ENCODE data around the gene SCUBE3.
A peak's percentile ranks its signal among the peaks of the same experiment; 100 is the strongest.

The SCUBE3 gene

GRCh38 chr6:35295036-35295435 is 81.3 kb downstream of the SCUBE3 start:
- no peak overlapping the region for H3K27ac ChIP-seq (ENCODE audit: low read depth, low read length)
- no peaks in the 10 kb centered on the region for H3K9me2 ChIP-seq (replicated peaks; ENCODE audit: insufficient read depth, low read length)
- no peaks in the 10 kb centered on the region for H3K9me3 ChIP-seq (ENCODE audit: insufficient read depth, low read length)
- no peaks in the 10 kb centered on the region for H4K20me1 ChIP-seq (ENCODE audit: low read depth, low read length)
- no peak overlapping the region for H3K4me2 ChIP-seq (ENCODE audit: low read depth, low read length, poor library complexity, severe bottlenecking)
- no peaks in the 10 kb centered on the region for H3K36me3 ChIP-seq (ENCODE audit: low read length)
- H3K9ac ChIP-seq (ENCODE audit: low read length): no peak overlapping the region
- no peak overlapping the region for H3K4me3 ChIP-seq (ENCODE audit: insufficient read depth, low read length, poor library complexity, severe bottlenecking)
- TF ChIP-seq EZH2phosphoT487 (conservative IDR thresholded peaks at IDR 0.05; ENCODE audit: low read length): no peak
- TF ChIP-seq, protein P1, sequence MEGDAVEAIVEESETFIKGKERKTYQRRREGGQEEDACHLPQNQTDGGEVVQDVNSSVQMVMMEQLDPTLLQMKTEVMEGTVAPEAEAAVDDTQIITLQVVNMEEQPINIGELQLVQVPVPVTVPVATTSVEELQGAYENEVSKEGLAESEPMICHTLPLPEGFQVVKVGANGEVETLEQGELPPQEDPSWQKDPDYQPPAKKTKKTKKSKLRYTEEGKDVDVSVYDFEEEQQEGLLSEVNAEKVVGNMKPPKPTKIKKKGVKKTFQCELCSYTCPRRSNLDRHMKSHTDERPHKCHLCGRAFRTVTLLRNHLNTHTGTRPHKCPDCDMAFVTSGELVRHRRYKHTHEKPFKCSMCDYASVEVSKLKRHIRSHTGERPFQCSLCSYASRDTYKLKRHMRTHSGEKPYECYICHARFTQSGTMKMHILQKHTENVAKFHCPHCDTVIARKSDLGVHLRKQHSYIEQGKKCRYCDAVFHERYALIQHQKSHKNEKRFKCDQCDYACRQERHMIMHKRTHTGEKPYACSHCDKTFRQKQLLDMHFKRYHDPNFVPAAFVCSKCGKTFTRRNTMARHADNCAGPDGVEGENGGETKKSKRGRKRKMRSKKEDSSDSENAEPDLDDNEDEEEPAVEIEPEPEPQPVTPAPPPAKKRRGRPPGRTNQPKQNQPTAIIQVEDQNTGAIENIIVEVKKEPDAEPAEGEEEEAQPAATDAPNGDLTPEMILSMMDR (IDR thresholded peaks at IDR 0.05; ENCODE audit: insufficient read depth, low read length, poor library complexity, severe bottlenecking): no peak
- no peak overlapping the region for H2AFZ ChIP-seq (ENCODE audit: low read depth, low read length, severe bottlenecking)
- peaks cover 18% of the 10 kb centered on the region for H3K79me2 ChIP-seq (ENCODE audit: insufficient read depth, low read length)
- peaks cover 19% of the 10 kb centered on the region; the same call in 1 of the 2 replicates for H3F3A ChIP-seq (ENCODE audit: insufficient read depth)
- H3K27me3 ChIP-seq (ENCODE audit: low read length): no peaks in the 10 kb centered on the region

DNA sequence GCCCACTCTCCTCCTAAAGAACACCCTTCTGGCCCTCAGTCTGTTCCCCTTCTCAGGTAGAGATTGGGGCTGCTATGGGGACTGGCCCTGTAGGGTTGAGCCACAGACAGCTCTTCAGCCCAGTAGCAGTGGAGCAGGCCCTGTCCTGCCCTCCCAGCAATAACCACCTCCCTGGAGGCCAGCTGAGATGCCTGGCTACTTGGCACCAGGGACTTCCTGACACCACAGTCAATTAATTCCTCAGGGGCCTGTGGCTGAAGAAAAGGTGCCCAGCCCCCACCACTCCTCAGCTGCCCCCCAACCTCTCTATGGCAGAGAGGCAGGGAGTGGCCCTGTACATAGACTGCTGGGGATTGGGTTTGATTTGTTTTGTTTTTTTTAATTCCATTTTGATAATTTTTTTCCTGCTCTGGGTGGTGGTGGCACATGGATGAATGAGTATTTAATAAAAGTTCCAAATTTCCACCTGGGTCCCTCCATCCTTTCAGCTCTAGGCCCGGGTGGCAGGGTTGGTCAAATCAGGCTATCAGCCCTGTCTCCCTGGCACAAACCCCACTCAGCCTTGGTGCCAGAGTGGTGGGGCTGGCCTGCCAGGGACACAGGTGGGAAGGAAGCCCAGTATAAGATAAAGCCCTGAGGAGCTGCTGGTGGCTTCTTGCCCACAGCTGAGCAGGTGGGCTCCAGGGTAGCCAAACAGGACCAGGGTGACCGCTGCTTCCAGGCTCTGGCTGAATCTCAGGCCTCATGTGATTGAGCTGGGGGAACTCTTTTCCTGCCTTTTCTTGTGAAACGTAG is 82.0 kb downstream of the SCUBE3 start:
- H2AFZ ChIP-seq (ENCODE audit: low read depth, low read length, severe bottlenecking): no peak overlapping the region
- peaks cover 26% of the 10 kb centered on the region for H3F3A ChIP-seq (ENCODE audit: insufficient read depth)
- no peak overlapping the region for H3K27ac ChIP-seq (ENCODE audit: low read depth, low read length)
- TF ChIP-seq, protein P1 (IDR thresholded peaks at IDR 0.05; ENCODE audit: insufficient read depth, low read length, poor library complexity, severe bottlenecking): no peak
- TF ChIP-seq EZH2phosphoT487 (conservative IDR thresholded peaks at IDR 0.05; ENCODE audit: low read length): no peak
- H3K9me3 ChIP-seq (ENCODE audit: insufficient read depth, low read length): no peaks in the 10 kb centered on the region
- H3K9me2 ChIP-seq (replicated peaks; ENCODE audit: insufficient read depth, low read length): no peaks in the 10 kb centered on the region
- H3K79me2 ChIP-seq (ENCODE audit: insufficient read depth, low read length): peaks cover 22% of the 10 kb centered on the region
- H3K9ac ChIP-seq (ENCODE audit: low read length): no peak overlapping the region
- no peak overlapping the region for H3K4me3 ChIP-seq (ENCODE audit: insufficient read depth, low read length, poor library complexity, severe bottlenecking)
- no peaks in the 10 kb centered on the region for H3K36me3 ChIP-seq (ENCODE audit: low read length)
- no peak overlapping the region for H3K4me2 ChIP-seq (ENCODE audit: low read depth, low read length, poor library complexity, severe bottlenecking)
- no peaks in the 10 kb centered on the region for H3K27me3 ChIP-seq (ENCODE audit: low read length)
- no peaks in the 10 kb centered on the region for H4K20me1 ChIP-seq (ENCODE audit: low read depth, low read length)

- H2AFZ ChIP-seq (ENCODE audit: low read depth, low read length, severe bottlenecking): peak overlapping the region; percentile 50
- H3K4me3 ChIP-seq (ENCODE audit: insufficient read depth, low read length, poor library complexity, severe bottlenecking): no peak overlapping the region
- TF ChIP-seq, protein P1 (IDR thresholded peaks at IDR 0.05; ENCODE audit: insufficient read depth, low read length, poor library complexity, severe bottlenecking): no peak
- TF ChIP-seq EZH2phosphoT487 (conservative IDR thresholded peaks at IDR 0.05; ENCODE audit: low read length): no peak
Observed at GRCh38 chr6:35296931-35297600, 83.3 kb downstream of the SCUBE3 start.

More at GRCh38 chr6:35296931-35297600, 83.3 kb downstream of the SCUBE3 start:
- H3K79me2 ChIP-seq (ENCODE audit: insufficient read depth, low read length): peaks cover 22% of the 10 kb centered on the region
- H3K27ac ChIP-seq (ENCODE audit: low read depth, low read length): peak overlapping the region; percentile 76
- no peaks in the 10 kb centered on the region for H4K20me1 ChIP-seq (ENCODE audit: low read depth, low read length)
- H3K9me2 ChIP-seq (replicated peaks; ENCODE audit: insufficient read depth, low read length): no peaks in the 10 kb centered on the region
- H3F3A ChIP-seq (ENCODE audit: insufficient read depth): peaks cover 33% of the 10 kb centered on the region
- H3K9me3 ChIP-seq (ENCODE audit: insufficient read depth, low read length): no peaks in the 10 kb centered on the region
- H3K27me3 ChIP-seq (ENCODE audit: low read length): no peaks in the 10 kb centered on the region
- peak overlapping the region; percentile 73 for H3K4me2 ChIP-seq (ENCODE audit: low read depth, low read length, poor library complexity, severe bottlenecking)
- H3K36me3 ChIP-seq (ENCODE audit: low read length): no peaks in the 10 kb centered on the region
- H3K9ac ChIP-seq (ENCODE audit: low read length): peak overlapping the region; percentile 81
